ENCODE data around the gene PALMD. TPM values are rescaled to one million over a fixed set of nuclear protein-coding genes. Genes with fewer than 3 reads are reported as not detected.

Gene PALMD
- total and polyA plus RNA-seq, 2 donors (not counting 1 experiment from before 2014, with no cell fraction given), result not detected

DNA sequence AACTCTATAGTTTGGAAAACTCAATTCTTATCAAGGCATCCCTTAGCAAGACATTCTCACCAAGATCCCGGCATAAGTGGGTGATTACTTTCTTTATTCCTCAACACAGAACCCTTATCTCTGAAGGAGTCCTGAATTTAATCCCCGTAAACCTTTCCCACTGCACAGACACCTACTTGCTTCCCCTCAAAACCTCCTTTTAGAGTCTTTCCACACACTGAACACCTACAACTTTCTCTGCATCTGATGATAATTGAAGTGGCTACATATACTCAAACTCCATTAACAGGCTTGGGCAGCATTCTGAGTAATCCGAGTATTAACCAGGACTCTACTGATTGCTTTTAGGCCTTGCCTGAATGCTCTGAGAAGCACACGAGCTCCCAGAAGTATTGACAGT is 23.5 kb downstream of the PALMD start:
- CTCF ChIA-PET, result no interaction called here

DNA sequence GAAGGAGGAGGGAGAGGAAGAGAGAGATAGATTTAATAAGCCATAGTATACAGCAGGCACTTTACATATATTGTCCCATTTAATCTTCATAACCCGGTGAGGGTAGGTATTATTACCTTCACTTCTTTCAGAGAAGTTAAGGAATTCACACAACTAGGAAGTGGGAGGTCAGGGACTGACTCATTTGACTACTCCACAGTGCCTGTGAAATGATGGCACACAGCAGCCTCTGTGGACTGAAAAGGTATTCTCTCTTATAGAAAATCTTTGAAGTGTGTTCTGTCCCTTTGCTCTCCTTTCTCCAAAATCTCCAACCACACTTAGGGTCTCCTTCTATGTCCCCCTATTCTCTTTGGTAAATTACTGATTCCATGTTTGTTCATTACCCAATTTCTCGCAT is 23.9 kb downstream of the PALMD start:
- no peak overlapping the region for H3K4me3 ChIP-seq (ENCODE audit: control extremely low read depth in 1 of 5, extremely low read depth in 1 of 5, insufficient read depth in 1 of 5, low read depth in 2 of 5, low read length in 4 of 5)
- H3K36me3 ChIP-seq (replicated peaks in 1 of 2; ENCODE audit: control extremely low read depth in 1 of 2, control insufficient read depth in 1 of 2, extremely low read depth in 1 of 2, insufficient read depth in 2 of 2, low read length in 1 of 2), result no peaks in the 10 kb centered on the region
- peaks cover 0 to 7% (median 1%) of the 10 kb centered on the region in 4 experiments for H3K27me3 ChIP-seq (replicated peaks in 1 of 4; ENCODE audit: control extremely low read depth in 1 of 4, control insufficient read depth in 3 of 4, insufficient read depth in 4 of 4, low read length in 3 of 4)
- Mint-ChIP-seq H3K27me3 (peaks cover 25% of the 10 kb centered on the region), H3K9me3 (ENCODE audit: insufficient read depth) (no peaks in the 10 kb centered on the region), H3K4me3 (no peak overlapping the region), H3K4me1 (no peaks in the 10 kb centered on the region), H3K27ac (no peak overlapping the region)
- no peak overlapping the region for H3K4me2 ChIP-seq (replicated peaks; ENCODE audit: low read depth, low read length, poor library complexity, severe bottlenecking)
- ATAC-seq (ENCODE audit: low read depth) (no peak), DNase-seq (no peak)
- H3K27ac ChIP-seq (ENCODE audit: low read length in 2 of 2), result no peak overlapping the region
- POLR2A ChIA-PET, result no interaction called here
- TF ChIP-seq EZH2 (IDR thresholded peaks at IDR 0.05; ENCODE audit: borderline replicate concordance, insufficient read depth, low read depth, low read length, poor library complexity, severe bottlenecking), result no peak
- TF ChIP-seq, protein P1, sequence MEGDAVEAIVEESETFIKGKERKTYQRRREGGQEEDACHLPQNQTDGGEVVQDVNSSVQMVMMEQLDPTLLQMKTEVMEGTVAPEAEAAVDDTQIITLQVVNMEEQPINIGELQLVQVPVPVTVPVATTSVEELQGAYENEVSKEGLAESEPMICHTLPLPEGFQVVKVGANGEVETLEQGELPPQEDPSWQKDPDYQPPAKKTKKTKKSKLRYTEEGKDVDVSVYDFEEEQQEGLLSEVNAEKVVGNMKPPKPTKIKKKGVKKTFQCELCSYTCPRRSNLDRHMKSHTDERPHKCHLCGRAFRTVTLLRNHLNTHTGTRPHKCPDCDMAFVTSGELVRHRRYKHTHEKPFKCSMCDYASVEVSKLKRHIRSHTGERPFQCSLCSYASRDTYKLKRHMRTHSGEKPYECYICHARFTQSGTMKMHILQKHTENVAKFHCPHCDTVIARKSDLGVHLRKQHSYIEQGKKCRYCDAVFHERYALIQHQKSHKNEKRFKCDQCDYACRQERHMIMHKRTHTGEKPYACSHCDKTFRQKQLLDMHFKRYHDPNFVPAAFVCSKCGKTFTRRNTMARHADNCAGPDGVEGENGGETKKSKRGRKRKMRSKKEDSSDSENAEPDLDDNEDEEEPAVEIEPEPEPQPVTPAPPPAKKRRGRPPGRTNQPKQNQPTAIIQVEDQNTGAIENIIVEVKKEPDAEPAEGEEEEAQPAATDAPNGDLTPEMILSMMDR (IDR thresholded peaks at IDR 0.05), result no peak
- WGBS (ENCODE audit: insufficient coverage), result no CpG with 5 or more reads among the region's 2 CpGs
- intact Hi-C loops (cut with micrococcal nuclease), result no loop called here
- CTCF ChIA-PET, result no interaction called here
- no peaks in the 10 kb centered on the region for H3K79me2 ChIP-seq (ENCODE audit: control insufficient read depth, insufficient read depth, low read length)
- H3K4me1 ChIP-seq (ENCODE audit: control insufficient read depth in 2 of 2, insufficient read depth in 2 of 2, low read length in 2 of 2), result no peaks in the 10 kb centered on the region
- H2AFZ ChIP-seq (ENCODE audit: insufficient read depth, low read depth, low read length, poor library complexity, severe bottlenecking), result no peak overlapping the region
- H3K9me3 ChIP-seq (ENCODE audit: control extremely low read depth in 1 of 3, control insufficient read depth in 2 of 3, insufficient read depth in 1 of 3, low read length in 2 of 3), result no peaks in the 10 kb centered on the region
- no peaks in the 10 kb centered on the region for H4K20me1 ChIP-seq (ENCODE audit: control insufficient read depth, insufficient read depth, low read length, poor library complexity, severe bottlenecking)
- no peak overlapping the region for H3K9ac ChIP-seq (ENCODE audit: low read length)

More for the DNA sequence above, 23.5 kb downstream of the PALMD start:
- Histone ChIP-seq H3K4me2 (replicated peaks; ENCODE audit: low read depth, low read length, poor library complexity, severe bottlenecking) (no peak overlapping the region), H3K79me2 (ENCODE audit: control insufficient read depth, insufficient read depth, low read length) (no peaks in the 10 kb centered on the region), H3K27me3 (replicated peaks in 1 of 4; ENCODE audit: control extremely low read depth in 1 of 4, control insufficient read depth in 3 of 4, insufficient read depth in 4 of 4, low read length in 3 of 4) (peaks cover 0 to 7% (median 1%) of the 10 kb centered on the region in 4 experiments), H2AFZ (ENCODE audit: insufficient read depth, low read depth, low read length, poor library complexity, severe bottlenecking) (no peak overlapping the region), H4K20me1 (ENCODE audit: control insufficient read depth, insufficient read depth, low read length, poor library complexity, severe bottlenecking) (no peaks in the 10 kb centered on the region), H3K9me3 (ENCODE audit: control extremely low read depth in 1 of 3, control insufficient read depth in 2 of 3, insufficient read depth in 1 of 3, low read length in 2 of 3) (no peaks in the 10 kb centered on the region), H3K9ac (ENCODE audit: low read length) (no peak overlapping the region), H3K4me1 (ENCODE audit: control insufficient read depth in 2 of 2, insufficient read depth in 2 of 2, low read length in 2 of 2) (no peaks in the 10 kb centered on the region), H3K27ac (ENCODE audit: low read length in 2 of 2) (no peak overlapping the region), H3K4me3 (ENCODE audit: control extremely low read depth in 1 of 5, extremely low read depth in 1 of 5, insufficient read depth in 1 of 5, low read depth in 2 of 5, low read length in 4 of 5) (no peak overlapping the region), H3K36me3 (replicated peaks in 1 of 2; ENCODE audit: control extremely low read depth in 1 of 2, control insufficient read depth in 1 of 2, extremely low read depth in 1 of 2, insufficient read depth in 2 of 2, low read length in 1 of 2) (no peaks in the 10 kb centered on the region)
- TF ChIP-seq, protein P1 (IDR thresholded peaks at IDR 0.05), result no peak
- TF ChIP-seq EZH2 (IDR thresholded peaks at IDR 0.05; ENCODE audit: borderline replicate concordance, insufficient read depth, low read depth, low read length, poor library complexity, severe bottlenecking), result no peak
- ATAC-seq (ENCODE audit: low read depth) (no peak), DNase-seq (no peak)
- Mint-ChIP-seq H3K9me3 (ENCODE audit: insufficient read depth) (no peaks in the 10 kb centered on the region), H3K4me1 (no peaks in the 10 kb centered on the region), H3K27me3 (peaks cover 25% of the 10 kb centered on the region), H3K4me3 (no peak overlapping the region), H3K27ac (no peak overlapping the region)
- 93% methylated on average over 2 of the region's 4 CpGs for WGBS (ENCODE audit: insufficient coverage)
- POLR2A ChIA-PET, result no interaction called here
- intact Hi-C loops (cut with micrococcal nuclease), result no loop called here
